ENCODE results near the gene THADA.

THADA gene

DNA sequence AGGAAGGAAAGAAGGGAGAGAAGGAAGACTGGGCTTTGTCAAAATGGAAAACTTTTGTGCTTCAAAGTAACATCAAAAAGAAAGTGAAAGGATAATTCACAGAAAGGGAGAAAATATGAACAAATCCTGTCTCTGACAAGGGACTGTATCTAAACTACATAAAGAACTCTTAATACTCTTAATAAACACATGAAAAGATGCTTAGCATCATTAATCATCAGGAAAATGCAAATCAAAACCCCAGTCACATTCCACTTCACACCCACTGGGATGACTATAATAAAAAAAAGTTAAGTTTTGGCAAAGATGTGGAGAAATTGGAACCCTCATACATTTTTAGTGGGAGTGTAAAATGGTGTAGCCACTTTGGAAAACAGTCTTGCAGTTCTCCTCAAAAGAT lies 357.7 kb downstream of the THADA start:
- TF ChIP-seq POLR2AphosphoS5 (IDR thresholded peaks at IDR 0.05; ENCODE audit: low read depth): no peak
- no peak for TF ChIP-seq GABPA (IDR thresholded peaks at IDR 0.05; ENCODE audit: low read depth)
- TF ChIP-seq, protein P1, sequence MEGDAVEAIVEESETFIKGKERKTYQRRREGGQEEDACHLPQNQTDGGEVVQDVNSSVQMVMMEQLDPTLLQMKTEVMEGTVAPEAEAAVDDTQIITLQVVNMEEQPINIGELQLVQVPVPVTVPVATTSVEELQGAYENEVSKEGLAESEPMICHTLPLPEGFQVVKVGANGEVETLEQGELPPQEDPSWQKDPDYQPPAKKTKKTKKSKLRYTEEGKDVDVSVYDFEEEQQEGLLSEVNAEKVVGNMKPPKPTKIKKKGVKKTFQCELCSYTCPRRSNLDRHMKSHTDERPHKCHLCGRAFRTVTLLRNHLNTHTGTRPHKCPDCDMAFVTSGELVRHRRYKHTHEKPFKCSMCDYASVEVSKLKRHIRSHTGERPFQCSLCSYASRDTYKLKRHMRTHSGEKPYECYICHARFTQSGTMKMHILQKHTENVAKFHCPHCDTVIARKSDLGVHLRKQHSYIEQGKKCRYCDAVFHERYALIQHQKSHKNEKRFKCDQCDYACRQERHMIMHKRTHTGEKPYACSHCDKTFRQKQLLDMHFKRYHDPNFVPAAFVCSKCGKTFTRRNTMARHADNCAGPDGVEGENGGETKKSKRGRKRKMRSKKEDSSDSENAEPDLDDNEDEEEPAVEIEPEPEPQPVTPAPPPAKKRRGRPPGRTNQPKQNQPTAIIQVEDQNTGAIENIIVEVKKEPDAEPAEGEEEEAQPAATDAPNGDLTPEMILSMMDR (IDR thresholded peaks at IDR 0.05; ENCODE audit: insufficient read depth, low read length): no peak
- TF ChIP-seq, protein P2, sequence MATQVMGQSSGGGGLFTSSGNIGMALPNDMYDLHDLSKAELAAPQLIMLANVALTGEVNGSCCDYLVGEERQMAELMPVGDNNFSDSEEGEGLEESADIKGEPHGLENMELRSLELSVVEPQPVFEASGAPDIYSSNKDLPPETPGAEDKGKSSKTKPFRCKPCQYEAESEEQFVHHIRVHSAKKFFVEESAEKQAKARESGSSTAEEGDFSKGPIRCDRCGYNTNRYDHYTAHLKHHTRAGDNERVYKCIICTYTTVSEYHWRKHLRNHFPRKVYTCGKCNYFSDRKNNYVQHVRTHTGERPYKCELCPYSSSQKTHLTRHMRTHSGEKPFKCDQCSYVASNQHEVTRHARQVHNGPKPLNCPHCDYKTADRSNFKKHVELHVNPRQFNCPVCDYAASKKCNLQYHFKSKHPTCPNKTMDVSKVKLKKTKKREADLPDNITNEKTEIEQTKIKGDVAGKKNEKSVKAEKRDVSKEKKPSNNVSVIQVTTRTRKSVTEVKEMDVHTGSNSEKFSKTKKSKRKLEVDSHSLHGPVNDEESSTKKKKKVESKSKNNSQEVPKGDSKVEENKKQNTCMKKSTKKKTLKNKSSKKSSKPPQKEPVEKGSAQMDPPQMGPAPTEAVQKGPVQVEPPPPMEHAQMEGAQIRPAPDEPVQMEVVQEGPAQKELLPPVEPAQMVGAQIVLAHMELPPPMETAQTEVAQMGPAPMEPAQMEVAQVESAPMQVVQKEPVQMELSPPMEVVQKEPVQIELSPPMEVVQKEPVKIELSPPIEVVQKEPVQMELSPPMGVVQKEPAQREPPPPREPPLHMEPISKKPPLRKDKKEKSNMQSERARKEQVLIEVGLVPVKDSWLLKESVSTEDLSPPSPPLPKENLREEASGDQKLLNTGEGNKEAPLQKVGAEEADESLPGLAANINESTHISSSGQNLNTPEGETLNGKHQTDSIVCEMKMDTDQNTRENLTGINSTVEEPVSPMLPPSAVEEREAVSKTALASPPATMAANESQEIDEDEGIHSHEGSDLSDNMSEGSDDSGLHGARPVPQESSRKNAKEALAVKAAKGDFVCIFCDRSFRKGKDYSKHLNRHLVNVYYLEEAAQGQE (IDR thresholded peaks at IDR 0.05; ENCODE audit: insufficient replicate concordance, low read depth): no peak
- no peak for TF ChIP-seq SPI1 (IDR thresholded peaks at IDR 0.05; ENCODE audit: borderline replicate concordance, low read depth)
- Histone ChIP-seq H3K4me3 (replicated peaks; ENCODE audit: insufficient read depth, low read length) (no peak overlapping the region), H3K27ac (replicated peaks) (no peak overlapping the region), H3K27me3 (ENCODE audit: insufficient read depth, poor library complexity, severe bottlenecking) (no peaks in the 10 kb centered on the region)
- no peak for DNase-seq (ENCODE audit: low read depth in 1 of 2, low spot score in 1 of 2)

DNA sequence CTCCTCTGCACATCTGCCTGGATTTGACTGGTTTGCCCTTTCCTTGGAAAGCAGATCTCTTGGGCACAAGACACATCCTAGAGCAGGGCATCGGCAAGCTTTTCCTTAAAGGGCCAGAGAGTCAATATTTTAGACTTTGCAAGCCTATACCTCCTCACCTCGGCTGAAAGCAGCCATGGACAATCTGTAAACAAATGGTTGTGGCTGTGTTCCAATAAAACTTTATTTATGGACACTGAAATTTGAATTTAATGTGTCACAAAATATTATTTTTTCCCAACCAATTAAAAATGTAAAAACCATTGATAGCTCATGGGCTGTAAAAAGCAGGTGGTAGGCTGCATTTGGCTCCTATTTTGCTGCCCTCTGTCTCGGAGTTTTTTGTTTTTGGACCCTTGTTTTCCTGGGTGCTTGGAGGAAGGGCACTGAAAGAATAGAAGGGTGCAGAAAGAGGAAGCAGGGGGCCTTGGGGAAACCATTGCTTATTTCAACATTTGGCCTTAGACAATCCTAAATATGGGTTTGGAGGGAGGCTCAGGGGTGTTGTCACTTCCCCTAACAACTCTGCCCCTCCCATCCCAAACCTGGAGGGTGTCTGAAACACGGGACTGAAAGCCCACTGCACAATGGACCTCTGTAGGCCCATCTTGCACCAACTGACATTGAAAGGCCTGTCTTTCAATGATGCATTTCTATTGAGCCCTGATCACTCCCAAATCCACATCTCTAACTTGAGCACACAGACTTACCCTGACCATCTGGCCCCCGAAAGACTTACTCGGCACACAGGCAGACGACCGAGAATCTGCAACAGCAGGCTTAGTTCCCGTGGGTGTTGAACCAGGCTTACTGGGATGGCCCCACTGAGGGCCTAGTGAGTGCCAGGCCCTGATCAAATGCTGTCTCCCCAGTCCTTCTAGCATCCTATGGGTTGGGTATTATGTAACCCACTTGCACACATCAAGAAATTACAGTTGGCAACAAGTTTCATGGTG lies 362.3 kb downstream of the THADA start:
- peak; percentile 75 to 93 for DNase-seq (ENCODE audit: low read depth in 1 of 2, low spot score in 1 of 2)
- TF ChIP-seq, protein P1 (IDR thresholded peaks at IDR 0.05; ENCODE audit: insufficient read depth, low read length): no peak
- TF ChIP-seq GABPA (IDR thresholded peaks at IDR 0.05; ENCODE audit: low read depth) (0 out of 2 replicates have a peak, but pooled peaks have one; percentile 10), SPI1 (IDR thresholded peaks at IDR 0.05; ENCODE audit: borderline replicate concordance, low read depth) (peak; percentile 96), POLR2AphosphoS5 (IDR thresholded peaks at IDR 0.05; ENCODE audit: low read depth) (no peak)
- TF ChIP-seq, protein P2 (IDR thresholded peaks at IDR 0.05; ENCODE audit: insufficient replicate concordance, low read depth): no peak
- no peak overlapping the region for H3K4me3 ChIP-seq (replicated peaks; ENCODE audit: insufficient read depth, low read length)
- H3K27ac ChIP-seq (replicated peaks): peak overlapping the region; percentile 92
- H3K27me3 ChIP-seq (ENCODE audit: insufficient read depth, poor library complexity, severe bottlenecking): no peaks in the 10 kb centered on the region

DNA sequence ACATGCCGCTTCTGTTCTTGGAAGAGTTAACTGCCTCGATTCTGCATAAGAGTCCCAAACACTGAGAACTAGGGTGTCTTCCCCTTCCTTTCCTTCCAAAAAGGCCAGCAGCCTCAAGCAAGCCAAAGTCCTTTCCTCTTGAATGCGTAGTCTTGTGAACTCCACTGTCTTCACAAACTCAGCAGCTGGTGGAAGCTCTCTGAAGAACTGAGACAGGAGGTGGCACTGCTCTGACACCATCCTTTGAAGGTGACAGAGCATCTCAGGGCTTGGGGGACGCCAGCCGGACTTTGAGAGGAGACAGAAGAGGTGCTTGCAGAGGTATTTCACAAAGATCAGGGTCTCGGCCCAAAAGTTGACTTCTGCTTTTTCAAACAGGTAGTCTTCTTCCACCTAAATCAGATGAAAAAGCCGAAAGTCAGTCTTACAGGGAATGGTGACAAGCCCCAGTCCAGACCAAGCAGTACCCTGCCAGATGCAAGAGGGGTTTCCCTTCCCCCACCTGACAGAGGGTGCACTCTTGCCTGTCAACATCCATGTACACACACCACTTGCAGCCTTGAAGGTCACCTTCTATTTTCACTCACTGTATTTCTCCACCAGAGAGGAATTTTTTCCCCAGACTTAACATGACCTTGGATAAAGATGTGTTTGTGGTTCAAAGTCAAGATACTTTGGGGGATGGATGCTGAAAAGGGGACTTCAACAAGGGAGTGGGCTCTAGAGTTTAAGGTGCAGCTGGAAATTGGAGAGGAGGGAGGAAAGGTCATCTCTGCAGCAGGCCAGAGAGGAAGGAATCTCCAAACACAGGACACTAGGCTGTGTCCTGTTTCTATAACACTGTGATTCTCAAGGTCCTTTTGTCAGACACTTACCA lies 364.6 kb downstream of the THADA start:
- no peak for DNase-seq (ENCODE audit: low read depth in 1 of 2, low spot score in 1 of 2)
- no peak for TF ChIP-seq GABPA (IDR thresholded peaks at IDR 0.05; ENCODE audit: low read depth)
- TF ChIP-seq POLR2AphosphoS5 (IDR thresholded peaks at IDR 0.05; ENCODE audit: low read depth): no peak
- TF ChIP-seq, protein P2 (IDR thresholded peaks at IDR 0.05; ENCODE audit: insufficient replicate concordance, low read depth): no peak
- TF ChIP-seq SPI1 (IDR thresholded peaks at IDR 0.05; ENCODE audit: borderline replicate concordance, low read depth): no peak
- TF ChIP-seq, protein P1 (IDR thresholded peaks at IDR 0.05; ENCODE audit: insufficient read depth, low read length): no peak
- H3K27me3 ChIP-seq (ENCODE audit: insufficient read depth, poor library complexity, severe bottlenecking): no peaks in the 10 kb centered on the region
- H3K4me3 ChIP-seq (replicated peaks; ENCODE audit: insufficient read depth, low read length): no peak overlapping the region
- no peak overlapping the region for H3K27ac ChIP-seq (replicated peaks)

All from HL-60 (cell line).